Osteocyte (in vitro differentiated cells): ENCODE results near the gene NKX2-3. TPM values are rescaled to one million over a fixed set of nuclear protein-coding genes. Genes with fewer than 3 reads are reported as not detected.

ENCODE experiments used
- DNase-seq: peaks from one replicate; pipeline ENCODE4 v3.0.0; 2021; ENCODE audit warnings: mixed read lengths; ENCODE audit not compliant: unreplicated experiment; ENCODE audit errors: extremely low spot score
- H3K27ac Mint-ChIP-seq: one replicate; pipeline ENCODE4 v1.8.0; 2021; ENCODE audit warnings: mild to moderate bottlenecking, mixed read lengths; ENCODE audit not compliant: unreplicated experiment
- H3K27me3 Mint-ChIP-seq: one replicate; pipeline ENCODE4 v1.8.0; 2021; ENCODE audit warnings: mixed read lengths; ENCODE audit not compliant: unreplicated experiment
- H3K36me3 Mint-ChIP-seq: one replicate; pipeline ENCODE4 v1.8.0; 2021; ENCODE audit warnings: mixed read lengths; ENCODE audit not compliant: unreplicated experiment
- H3K4me1 Mint-ChIP-seq: one replicate; pipeline ENCODE4 v1.8.0; 2021; ENCODE audit warnings: mixed read lengths; ENCODE audit not compliant: unreplicated experiment
- H3K4me3 Mint-ChIP-seq: one replicate; pipeline ENCODE4 v1.8.0; 2021; ENCODE audit warnings: mild to moderate bottlenecking, moderate library complexity, mixed read lengths; ENCODE audit not compliant: unreplicated experiment
- H3K9me3 Mint-ChIP-seq: one replicate; pipeline ENCODE4 v1.8.0; 2021; ENCODE audit warnings: mixed read lengths; ENCODE audit not compliant: unreplicated experiment
- CTCF ChIP-seq: fragments of 200-600 bp; sonication (generic); IDR thresholded peaks from 2 replicates; pipeline ENCODE4 v1.5.0; 2021; ENCODE audit warnings: antibody characterized with exemption, mild to moderate bottlenecking, moderate library complexity
- total RNA-seq: library from RNA; stranded (reverse); gene quantifications from 2 replicates; pipeline ENCODE4 v1.2.1, GENCODE V29; 2021

The NKX2-3 gene
- total RNA-seq, 1 donor from 2014 or later = not detected

DNA sequence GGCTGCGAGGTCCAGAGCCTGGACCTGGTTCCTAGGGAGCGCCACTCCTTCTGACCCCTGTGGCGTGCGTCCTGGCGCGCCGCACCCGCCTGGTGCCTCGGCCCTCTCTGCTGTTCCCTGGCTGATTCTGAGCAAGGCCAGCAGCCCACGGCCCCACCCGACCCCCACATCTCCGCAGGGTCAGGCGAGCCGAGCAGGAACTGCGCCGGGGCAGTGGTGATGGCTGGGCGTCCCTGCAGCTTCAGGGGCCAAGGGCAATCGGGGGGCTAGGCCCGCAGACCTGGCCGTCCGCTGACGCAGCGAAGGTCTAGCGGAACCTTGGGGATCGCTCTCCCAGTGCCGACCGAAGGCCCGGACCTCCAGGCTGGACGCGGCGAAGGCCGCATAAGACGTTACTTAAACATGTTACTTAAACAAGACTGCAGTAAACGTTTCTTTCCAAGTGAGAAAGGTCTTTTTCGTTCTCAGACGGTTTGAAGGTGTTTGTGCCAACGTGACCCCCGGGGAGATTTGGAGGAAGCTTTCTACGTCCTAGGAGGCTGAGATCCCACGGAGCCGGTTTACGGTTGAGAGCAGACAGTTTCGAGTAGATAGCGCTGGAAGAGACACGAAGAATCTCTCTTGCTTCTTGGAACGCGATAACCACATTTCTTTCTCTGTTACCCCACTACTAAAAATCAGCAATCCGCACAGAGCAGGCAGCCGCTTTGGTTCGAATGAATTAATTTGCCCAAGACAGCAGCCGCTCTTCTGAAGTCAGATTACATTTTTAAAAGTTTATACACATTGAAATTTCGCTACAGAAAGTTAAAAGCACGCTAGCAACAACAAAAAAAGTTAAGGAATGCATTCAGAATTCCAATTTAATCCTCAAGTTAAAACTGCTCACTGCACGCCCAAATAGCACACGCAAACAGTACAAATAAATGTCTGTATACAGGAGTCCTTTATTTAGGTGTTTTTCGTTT lies 4.9 kb upstream of the NKX2-3 start:
- Mint-ChIP-seq H3K27me3 (peaks cover 98% of the 10 kb centered on the region), H3K36me3 (no peaks in the 10 kb centered on the region), H3K4me1 (peaks cover 16% of the 10 kb centered on the region), H3K9me3 (no peaks in the 10 kb centered on the region), H3K27ac (no peak overlapping the region), H3K4me3 (no peak overlapping the region)
- TF ChIP-seq CTCF = no peak
- DNase-seq = no peak

DNA sequence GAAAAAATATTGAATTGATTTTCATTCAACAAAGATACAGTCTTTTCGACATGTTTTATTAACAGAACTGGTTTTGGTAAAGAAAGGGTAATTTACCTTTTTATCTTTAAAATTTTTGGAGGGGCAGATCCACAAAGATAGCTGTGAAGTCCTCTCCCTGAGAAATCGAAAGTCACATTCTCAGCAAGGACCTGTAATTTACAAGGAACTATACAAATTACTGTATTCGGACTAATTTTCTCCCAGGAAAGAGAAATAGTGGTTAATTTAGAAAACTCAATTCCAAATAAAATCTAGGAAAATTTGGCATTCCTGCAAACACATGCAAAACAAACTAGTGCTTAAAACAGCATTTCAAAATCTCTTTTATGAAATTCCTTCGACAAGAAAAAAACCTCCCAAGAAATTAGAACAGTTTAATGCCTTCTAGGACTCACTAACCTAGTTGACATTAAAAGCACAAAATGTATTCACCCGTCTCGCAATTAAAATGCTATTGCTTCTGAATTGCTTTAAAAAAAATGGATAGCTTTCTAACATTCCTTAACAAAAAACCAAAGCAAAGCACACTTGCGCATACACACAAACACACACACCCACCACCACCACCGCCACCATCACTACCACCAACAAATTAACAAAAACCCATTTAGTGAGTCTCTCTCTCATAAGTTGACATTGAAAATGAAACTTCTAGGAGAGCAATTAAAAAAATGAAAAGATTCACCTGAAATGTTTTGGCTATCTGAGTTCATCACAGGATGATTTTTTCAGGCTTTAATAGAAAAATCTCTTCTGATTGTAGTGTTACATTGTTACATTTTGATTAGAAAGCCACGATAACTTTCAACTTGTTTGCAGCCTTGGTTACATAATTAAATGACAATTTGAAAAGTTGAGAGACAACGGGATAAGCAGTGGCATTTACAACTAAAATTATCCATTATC lies 4.0 kb upstream of the NKX2-3 start:
- no peak for TF ChIP-seq CTCF
- no peaks in the 10 kb centered on the region for H3K36me3 Mint-ChIP-seq
- H3K9me3 Mint-ChIP-seq = no peaks in the 10 kb centered on the region
- no peak overlapping the region for H3K4me3 Mint-ChIP-seq
- peaks cover 99% of the 10 kb centered on the region for H3K27me3 Mint-ChIP-seq
- no peak for DNase-seq
- H3K4me1 Mint-ChIP-seq = peaks cover 12% of the 10 kb centered on the region
- H3K27ac Mint-ChIP-seq = no peak overlapping the region

DNA sequence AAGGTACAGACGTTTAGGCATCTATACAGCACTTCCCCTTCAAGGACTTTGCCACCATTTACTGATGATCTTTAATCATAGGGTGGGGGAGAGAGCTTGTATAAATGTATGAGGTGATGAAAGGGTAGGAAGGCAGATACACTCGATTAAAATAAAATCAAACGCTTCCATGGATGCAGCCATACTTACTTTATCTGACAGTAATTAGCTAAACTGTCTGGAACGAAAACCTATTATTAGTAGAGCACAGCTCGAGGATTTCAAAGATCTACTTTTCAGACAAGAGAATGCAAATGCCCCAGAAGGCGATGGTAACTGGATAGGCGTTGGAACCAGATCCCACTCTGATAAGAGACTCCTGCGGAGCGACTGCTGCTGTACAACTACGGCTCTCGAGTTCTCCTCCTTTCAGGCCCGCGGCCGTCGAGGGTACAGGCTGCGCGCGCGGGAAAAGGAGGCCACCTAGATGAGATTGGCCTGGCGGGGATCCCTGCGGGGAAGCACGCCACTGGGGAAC lies 3.1 kb upstream of the NKX2-3 start:
- Mint-ChIP-seq H3K9me3 (no peaks in the 10 kb centered on the region), H3K27ac (no peak overlapping the region), H3K4me3 (no peak overlapping the region), H3K36me3 (peaks cover under 1% of the 10 kb centered on the region), H3K27me3 (peaks cover 99% of the 10 kb centered on the region), H3K4me1 (peaks cover 19% of the 10 kb centered on the region)
- no peak for TF ChIP-seq CTCF
- DNase-seq = peak; percentile 82

GRCh38 chr10:99530108-99531025 lies 2.4 kb upstream of the NKX2-3 start:
- Mint-ChIP-seq H3K4me1 (peaks cover 23% of the 10 kb centered on the region), H3K4me3 (peak overlapping the region; percentile 56), H3K27me3 (peaks cover 95% of the 10 kb centered on the region), H3K9me3 (no peaks in the 10 kb centered on the region), H3K27ac (no peak overlapping the region), H3K36me3 (peaks cover 2% of the 10 kb centered on the region)
- no peak for DNase-seq
- no peak for TF ChIP-seq CTCF
